Stimulated activated CD4-positive, alpha-beta T cell treated with anti-CD3 and anti-CD28 coated beads, TNF-alpha, amount 100 ng/mL, for 24 hours (primary cell): ENCODE data around the gene LEFTY1.
A peak's percentile ranks its signal among the peaks of the same experiment; 100 is the strongest.

ENCODE experiments used
- DNase-seq, 3 experiments: peaks; one replicate each; pipeline ENCODE4 v3.0.0-alpha.2; 2020; ENCODE audit warnings: low read depth in 3 of 3

LEFTY1 gene

DNA sequence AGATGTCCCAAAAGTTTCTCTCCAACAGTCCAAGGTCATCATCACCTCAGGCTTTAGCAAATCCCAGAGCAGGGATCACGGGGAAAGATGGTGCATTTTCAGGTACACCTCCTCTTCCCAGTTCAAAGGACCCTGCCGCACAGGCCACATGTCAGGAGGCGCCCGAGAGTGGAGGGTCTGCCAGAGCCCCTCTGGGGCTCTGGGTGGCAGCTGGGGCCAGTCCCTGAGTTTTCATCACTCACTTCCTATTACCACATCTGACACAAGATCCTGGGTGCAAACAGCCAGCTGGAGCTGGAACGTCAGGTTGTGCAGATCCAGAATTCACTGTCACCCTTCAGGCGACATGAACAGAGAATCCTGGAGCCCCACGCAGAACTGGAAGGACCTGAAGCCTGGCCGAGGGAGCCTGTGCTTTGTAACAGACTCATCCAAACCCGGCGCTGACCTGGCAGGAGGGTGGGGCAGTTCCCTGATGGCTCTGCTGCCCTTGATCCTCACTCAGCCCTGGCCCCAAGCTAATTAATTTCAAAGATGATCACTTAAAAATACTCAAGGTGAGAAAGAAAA lies 15.6 kb downstream of the LEFTY1 start:
- no peak for DNase-seq

DNA sequence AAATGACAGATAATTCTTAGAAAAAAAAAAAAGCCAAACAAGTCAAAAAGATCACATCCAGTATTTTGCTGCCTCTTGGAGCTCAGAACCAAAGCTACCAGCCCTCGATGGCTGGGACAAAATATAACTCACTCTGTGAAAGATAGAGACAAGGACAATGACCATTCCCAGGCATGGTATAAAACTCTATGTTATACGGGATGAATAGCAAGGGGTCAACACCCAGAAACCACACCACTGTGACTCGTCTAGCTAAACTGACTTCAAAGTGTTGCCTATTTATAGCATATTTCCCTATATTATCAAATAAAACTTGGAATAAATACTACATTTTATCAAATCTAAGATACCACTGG lies 16.9 kb downstream of the LEFTY1 start:
- no peak for DNase-seq

DNA sequence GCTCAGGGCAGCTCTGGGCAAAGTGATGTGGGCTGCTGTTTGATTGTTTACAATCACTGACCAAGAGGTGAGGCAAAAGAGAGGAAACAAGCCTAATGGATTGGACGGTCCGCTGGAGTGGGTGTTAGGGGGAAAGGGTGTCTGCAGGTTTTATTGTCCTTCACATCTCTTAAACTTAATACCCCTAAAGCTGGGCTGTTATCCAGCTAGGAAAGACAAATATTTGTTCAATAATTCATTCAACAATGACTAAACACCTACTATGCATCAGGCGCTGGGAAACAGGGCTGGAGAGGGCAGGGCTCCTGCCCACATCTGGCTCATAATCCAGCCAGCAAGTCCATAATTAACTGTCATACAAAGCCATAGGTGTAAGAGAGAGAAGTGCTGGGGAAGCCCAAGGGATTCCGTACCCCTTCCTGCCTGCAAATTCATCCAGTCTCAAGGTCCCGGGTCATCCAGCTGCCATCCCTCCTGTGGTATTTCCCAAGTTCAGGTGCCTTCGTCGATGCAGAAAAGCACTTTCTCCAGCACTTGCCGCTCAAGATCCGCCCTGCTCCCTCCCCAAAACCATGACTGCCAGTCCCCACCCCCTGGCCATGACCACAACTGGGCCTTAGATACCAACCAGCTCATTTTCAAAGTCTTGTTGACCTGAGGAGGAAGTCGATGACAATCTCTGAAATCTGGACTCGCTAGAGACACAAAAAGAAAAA lies 17.4 kb downstream of the LEFTY1 start:
- DNase-seq = no peak

DNA sequence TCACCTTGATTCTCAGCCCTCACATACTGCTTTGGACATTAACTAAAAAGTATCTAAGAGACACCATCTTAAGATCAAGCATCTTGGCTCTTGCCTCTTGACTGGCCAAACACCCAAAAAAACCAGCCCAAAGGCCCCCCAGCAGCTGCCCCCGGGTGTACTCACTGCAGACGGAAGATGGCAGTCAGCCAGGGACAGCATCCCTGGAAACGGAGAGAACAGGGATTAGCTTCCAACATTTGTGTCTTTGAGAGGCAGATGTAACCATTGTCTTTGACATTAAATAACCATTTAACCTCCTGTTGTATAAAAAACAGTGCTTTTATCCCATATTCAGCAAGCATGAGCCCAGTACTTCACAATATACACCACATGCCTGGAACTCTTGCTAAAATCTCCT lies 18.0 kb downstream of the LEFTY1 start:
- DNase-seq = no peak

DNA sequence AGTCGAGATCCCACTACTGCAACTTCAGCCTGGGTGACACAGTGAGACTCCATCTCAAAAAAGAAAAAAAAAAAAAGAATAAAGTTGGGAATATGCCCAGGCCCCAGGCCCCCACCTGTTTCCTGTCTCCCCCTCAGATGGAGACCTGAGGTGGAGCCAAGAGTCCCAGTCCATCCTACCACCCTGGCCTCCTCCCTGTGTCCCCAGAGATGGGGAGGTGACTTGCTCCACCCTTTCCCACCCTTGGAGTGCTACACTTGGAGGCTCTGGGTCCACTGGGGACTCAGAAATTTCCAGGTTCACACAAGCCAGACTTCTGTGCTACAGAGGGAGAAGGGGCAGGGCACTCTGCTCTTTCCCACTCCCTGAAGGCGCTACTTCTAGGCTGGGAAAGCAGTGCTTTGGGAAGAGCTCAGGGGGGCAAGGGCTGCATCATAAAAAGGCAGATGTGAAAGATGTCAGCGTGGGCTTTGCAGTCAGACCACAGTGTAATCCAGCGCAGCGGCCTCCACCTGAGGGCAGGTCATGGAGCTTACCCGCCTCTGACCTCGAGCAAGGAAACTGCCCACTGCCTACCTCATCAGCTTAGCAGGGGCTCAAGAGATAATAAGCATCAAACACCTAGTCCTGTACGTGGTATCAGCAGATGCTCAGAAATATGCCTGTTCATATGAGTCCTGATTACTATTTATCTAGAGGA lies 20.2 kb downstream of the LEFTY1 start:
- DNase-seq = no peak

DNA sequence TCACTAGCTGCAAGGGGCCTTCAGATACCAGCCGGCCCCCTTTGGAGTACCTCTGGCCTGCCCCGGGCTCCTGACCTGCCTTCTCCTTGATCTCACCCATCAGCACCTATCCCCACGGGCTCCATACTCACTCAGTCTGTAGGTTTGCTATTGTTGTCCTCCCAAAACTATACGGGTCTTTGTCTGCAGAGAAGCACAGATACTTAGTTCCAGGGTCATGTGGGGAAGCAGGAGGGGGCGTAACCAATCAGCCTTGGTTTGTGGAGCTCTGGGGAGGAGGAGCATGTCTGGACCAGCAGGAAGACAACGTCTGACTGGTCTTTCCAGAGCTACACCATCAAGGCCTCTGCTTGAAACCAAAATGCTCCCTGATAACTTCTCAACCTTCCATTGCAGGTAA lies 22.0 kb downstream of the LEFTY1 start:
- no peak for DNase-seq

DNA sequence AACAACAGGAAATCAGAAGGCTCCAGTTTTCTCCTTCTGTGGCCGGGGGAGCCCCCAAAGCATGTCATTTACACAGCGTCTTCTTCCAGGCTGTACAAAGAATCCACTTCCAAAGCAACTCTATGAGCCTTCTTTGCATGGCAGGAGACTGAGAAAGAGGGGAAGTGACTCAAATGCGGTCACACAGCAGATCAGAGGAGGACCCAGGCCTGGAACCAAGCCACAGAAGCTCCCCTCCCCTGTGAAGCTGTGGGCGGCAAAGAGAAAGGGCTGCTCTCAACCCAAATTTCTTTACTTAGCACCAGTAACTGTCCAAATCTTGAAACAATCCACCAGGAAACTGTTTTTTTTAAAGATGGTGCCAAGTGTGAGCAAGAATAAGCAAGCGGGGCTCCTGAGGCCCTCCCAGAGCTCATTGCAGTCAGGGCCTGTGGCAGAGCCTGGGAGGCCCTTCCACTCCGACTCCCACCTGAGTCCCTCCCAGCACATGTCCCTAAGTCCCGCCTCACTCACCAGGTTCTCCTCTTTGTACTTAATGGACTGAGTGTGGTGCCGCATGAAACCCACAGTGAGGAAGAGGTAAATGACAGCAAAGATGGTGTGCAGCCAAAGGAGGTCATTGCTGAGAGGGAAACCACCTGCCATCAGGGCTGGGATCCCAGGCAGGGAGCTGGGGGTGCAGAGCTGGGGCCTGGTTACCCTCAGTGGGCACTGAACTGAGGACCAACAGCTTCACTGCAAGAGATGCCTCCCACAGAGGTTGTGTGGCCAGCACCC lies 22.7 kb downstream of the LEFTY1 start:
- peak; percentile 53 to 71 (median 65) for DNase-seq

DNA sequence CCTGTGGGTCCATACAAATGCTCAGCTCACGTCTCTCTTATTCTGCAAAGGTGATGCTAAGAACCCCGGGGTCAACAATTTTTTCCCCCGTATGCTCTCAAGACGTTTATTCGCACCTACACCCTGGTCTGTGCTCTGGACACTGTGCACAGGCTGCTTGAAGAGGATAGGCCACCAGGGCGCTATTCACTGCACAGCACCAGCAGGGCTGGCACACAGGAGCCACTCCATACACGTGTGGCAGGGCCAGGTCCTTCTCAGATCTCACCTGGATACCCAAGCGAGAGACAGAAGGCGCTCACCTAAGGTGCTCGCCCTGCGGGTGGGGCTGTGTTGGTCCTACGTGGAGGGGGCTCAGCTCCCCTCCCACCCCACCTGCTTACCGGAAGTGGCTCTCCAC lies 23.4 kb downstream of the LEFTY1 start:
- DNase-seq = no peak

DNA sequence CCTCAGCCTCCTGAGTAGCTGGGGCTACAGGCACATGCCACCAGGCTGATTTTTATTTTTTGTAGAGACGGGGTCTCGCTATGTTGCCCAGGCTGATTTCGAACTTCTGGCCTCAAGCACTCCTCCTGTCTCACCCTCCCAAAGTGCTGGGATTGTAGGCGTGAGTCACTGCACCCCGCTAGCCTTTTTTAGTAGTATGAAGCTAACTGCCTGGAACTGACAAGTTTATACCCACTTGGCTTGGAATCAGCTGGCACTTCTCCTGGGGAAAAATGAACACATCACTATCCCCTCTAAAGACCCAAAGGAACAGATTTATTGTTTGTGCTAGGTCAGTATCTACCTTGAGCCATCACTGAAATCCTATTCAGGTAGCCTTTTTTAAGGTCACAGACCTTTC lies 25.8 kb downstream of the LEFTY1 start:
- DNase-seq = no peak

DNA sequence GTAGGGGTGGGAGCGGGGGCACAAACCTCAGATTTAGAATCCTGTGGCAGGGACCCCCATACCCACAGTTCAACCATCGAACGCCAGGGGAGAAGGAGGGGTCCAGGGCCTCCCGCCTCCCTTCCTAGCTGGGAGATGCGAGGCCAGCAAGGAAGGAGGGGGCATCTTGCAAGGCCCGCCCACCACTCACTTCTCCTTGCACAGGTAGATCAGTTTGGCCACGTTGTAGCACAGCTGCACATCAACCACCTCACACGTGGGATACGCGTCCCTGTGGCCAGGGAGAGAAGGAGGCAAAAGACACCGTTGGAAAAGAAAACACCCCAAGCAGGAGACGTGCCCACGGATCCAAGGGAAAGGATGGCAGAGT lies 26.4 kb downstream of the LEFTY1 start:
- no peak for DNase-seq

DNA sequence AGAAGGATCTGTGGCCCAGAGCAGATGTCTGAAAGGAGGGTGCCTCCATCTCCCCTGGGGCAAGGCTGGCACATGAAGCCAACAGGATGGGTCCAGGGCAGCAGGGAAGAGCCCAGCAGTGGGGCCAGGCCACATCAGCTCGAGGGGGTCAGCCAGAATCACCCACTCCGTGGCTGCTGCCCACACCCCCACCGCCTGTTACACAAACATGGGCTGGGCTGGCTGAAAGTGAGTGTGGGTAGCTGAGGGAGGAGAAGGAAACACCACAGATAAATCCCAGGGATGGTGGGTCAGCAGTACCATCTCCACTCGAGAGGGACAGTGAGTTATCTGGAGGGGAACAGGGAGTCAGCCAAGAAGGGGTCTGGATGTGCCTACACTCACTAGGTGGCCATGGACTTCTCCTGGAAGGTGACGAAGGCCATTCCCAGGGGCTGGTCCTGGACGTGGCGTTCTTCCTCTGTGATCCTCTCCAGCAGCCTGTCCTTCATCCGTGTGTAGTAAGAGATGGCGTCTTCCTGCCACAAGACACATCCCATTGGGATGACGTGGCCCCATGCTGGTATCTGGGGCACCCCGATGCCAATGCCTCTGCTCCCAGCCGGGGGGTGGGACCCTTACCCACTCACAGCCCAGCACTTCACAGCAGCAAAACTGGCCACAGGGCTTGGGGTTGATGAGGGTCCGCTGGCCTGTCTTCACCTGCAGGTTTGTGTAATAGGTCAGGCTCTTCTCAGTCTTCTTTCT lies 26.9 kb downstream of the LEFTY1 start:
- DNase-seq = no peak

DNA sequence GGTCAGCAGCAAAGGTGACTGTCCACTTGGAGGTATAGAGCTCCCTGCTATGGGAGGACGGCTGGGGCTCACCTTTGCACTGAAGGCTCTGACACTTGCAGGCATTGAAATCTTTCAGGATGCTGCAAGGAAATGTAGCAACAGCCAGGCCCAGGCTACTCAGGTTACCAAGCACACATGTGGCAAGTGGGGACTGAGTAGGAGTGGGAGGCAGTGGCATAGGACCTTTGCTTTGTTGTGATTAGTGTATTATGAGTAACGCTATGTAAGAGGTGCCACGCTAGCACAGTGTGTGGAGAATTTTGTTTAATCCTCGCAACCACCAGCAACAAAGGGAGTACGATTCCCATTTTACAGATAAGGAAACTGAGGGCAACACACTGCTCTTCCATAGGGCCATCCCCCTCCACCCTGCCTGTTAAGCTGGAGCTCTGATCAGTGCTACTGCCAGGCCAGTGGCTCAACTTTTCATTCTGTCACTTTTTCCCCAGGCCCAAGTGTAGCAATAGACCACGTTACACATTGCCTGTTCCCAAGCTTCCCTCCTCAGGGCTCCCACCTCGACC lies 28.0 kb downstream of the LEFTY1 start:
- no peak for DNase-seq

DNA sequence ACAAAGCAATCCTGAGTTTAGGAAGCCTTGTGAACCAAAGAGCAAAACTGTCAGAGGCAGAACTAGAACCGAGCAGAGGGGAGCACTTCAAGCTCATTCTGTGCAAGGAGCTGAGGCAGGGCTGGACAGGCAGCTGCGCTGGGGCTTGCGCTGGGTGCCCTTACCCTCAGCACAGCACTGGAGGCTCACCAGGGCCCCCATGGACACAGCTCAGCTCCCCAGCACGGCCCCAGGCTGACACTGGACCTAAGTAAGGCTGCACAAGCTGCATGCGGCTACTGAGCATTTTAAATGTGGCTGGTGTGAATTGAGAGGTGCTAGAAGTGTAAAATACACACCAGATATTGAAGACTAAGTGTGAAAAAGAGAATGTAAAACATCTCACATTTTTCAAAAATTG lies 28.8 kb downstream of the LEFTY1 start:
- DNase-seq = no peak

DNA sequence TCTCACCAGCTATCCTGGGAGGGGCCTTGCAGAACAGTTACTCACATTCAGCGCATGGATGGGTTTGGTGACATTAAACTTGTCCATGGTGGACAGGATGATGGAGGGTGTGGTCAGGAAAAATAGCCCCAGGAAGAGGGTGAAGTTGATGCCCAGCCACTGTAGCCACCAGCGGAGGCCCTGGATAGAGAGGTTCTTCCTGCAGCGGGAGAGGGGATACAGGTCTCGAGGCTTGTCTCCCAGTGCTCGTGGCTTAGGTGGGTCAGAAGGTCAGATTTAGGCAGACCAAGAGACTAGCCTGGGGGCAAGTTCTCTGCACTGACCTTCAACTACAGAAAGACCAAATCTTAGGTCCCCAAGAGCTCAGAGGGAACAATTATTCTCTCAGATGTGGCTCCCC lies 29.8 kb downstream of the LEFTY1 start:
- DNase-seq = no peak

DNA sequence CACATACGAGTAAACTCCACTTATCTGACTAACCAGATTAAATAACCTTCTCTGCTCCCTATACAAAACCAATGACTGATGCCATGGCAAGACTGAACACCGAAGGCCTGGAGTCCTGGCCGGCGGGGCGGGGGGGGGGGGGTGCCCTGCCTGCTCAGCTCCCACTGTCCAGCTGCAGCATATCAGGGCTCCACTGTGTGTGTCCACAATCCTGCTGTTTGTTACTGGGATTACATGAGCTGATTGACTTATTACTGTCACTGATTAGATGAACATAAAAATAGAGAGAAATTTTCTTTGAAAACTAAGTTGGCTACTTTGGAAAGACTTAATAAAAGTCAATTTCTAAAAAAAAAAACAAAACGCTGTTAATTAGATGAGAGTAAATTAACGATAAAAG lies 31.7 kb downstream of the LEFTY1 start:
- no peak for DNase-seq

DNA sequence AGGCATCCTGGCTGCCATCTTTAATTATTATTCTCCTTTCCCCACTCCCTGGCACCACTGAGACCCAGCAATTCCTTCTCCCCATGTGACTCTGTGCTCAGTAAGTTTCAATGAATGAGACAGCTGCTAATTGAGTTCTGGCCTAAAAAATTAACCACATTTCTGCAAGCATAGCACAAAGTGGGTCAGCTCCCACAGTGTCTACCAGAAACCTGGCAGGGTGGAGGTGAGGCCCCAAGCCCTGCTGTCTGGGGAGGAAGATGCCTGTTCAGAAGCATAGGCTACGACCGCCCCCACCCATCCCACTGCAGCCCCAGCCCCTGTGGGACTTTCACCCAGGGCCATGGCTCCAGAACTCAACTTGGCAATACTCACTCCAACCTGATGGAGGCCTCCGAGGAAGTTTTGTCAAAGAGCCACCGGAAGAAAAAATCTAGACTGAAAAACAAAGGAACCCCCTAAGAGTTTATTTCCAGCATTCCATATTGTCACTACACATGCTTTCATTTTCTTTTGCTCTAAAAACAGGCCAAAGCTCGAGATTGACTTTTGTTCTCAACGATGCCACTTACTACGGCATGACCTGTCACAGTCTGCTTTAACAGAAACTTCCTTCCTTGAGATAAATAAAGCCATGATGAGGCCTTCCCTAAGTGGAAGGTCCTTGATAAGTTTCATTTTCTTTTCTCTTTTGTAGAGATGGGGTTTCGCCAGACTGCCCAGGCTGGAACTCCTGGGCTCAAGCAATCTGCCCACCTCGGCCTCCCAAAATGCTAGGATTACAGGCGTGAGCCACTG lies 33.2 kb downstream of the LEFTY1 start:
- no peak for DNase-seq

DNA sequence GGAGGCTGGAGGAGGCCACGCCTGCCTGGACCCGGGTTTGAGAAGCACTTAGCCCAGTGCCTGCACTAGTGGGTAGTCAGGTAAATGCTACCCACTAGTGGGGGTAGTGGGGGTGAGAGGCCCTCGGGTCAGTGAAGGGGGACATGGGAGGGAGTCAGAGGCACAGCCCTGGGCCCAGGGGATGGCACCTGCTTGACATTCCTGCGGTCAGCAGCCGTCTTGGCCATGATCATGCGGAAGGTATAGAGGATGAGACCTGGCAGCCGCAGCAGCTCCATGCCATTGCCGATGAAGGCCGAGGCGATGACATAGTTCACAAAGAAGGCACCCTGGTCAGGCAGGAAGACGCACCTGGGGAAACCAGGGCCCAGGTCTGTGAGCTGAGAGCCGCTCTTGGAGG lies 35.5 kb downstream of the LEFTY1 start:
- DNase-seq = no peak

DNA sequence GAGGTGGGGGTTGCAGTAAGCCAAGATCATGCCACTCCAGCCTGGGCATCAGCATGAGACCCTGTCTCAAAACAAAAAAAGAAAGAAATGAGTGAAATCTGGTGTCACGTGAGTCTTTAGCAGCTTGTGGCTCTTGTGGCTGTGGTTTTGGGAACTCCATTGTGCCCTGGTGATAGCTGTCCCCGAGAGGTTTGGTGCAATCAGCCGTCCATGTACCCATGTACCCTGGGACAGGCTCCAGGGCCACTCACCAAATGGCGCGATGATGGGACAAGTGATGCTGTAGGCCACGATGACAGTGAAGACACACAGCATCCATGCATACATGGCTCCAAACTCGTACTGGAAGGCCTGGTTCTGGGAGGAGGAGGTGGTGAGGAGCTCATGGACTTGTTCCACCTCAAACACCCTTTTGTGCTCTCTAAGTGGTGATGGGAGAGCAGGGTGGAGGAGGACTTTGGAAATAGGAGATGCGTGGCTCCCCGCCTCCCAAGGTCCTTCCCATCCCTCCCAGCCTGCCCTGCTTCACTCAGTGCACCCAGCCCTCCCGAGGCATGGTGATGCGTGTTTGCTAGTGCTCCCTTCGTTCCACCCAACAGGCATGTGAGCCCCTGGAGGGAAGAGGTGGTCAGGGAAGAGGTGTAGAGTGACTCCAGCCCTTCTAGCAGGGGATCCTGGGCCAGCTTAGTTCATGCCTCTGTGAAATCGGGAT lies 36.4 kb downstream of the LEFTY1 start:
- DNase-seq = no peak

DNA sequence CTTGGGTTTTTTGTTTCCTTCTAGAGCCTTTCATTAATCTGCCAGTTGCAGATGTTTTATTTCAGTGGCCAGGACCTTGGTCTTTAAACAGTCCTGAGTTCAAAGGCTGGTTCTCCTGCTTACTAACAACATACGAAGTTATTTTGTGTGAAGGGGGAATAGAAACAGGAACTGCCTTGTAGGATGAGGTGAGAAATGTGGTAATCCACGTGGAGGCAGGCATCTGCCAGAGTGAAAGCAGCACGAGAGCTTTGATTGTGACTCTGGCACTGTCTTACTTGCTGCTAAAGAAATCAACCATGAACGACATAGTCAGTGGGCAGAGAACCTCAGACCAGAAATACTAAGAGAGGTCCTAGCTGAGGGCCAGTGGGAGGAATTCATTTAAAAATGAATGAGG lies 37.1 kb downstream of the LEFTY1 start:
- no peak for DNase-seq

DNA sequence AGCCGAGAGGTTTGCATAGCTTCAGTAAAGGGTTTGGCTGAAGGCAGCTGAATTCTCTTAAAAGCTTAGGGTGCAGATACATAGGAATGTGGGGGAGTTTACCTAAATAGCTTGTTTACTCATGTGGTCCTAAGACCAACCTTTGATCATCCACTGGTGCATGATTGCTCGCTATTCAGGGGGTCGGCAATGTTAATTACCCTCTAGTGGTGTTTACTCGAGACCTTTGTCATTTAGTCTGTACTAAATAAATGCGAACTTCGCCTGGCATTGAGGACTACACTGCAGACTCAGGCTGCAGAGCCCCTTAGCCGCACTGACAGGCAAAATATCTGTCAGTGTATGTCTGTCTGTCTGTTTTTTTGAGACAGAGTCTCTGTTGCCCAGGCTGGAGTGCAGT lies 38.6 kb downstream of the LEFTY1 start:
- DNase-seq = no peak
